ENCODE results near the gene ATP6V1F. TPM values are rescaled to one million over a fixed set of nuclear protein-coding genes. Genes with fewer than 3 reads are reported as not detected.

ATP6V1F gene
- total RNA-seq, 1 experiment from 2014 or later = 149 TPM

- DNase-seq (ENCODE audit: low read depth, low spot score) (no peak), ATAC-seq (no peak)
- H3K27me3 ChIP-seq (ENCODE audit: insufficient read depth, low read length) = no peaks in the 10 kb centered on the region
- CTCF ChIA-PET = no interaction called here
- no peaks in the 10 kb centered on the region for H4K20me1 ChIP-seq (ENCODE audit: insufficient read depth)
- H3K9ac ChIP-seq (ENCODE audit: low read length) = no peak overlapping the region
- peaks cover 18% of the 10 kb centered on the region; the same call in 1 of the 2 replicates for H3K79me2 ChIP-seq (ENCODE audit: insufficient read depth, low read length)
- no peak overlapping the region for H3K27ac ChIP-seq (ENCODE audit: low read depth, low read length)
- POLR2A ChIA-PET = no interaction called here
- H3K4me2 ChIP-seq (ENCODE audit: low read length) = no peak overlapping the region
- TF ChIP-seq RAD21 (IDR thresholded peaks at IDR 0.05; ENCODE audit: low read depth) = no peak
- TF ChIP-seq POLR2A (IDR thresholded peaks at IDR 0.05; ENCODE audit: borderline replicate concordance, extremely low read depth, insufficient read depth, insufficient read length) = no peak
- no peak for TF ChIP-seq ZFX (IDR thresholded peaks at IDR 0.05)
- TF ChIP-seq, protein P1, sequence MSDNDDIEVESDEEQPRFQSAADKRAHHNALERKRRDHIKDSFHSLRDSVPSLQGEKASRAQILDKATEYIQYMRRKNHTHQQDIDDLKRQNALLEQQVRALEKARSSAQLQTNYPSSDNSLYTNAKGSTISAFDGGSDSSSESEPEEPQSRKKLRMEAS (IDR thresholded peaks at IDR 0.05) = no peak
- no peak for TF ChIP-seq TCF7L2 (IDR thresholded peaks at IDR 0.05; ENCODE audit: borderline replicate concordance, extremely low read depth, insufficient read depth, insufficient read length)
- no peak for TF ChIP-seq SP1 (IDR thresholded peaks at IDR 0.05; ENCODE audit: low read depth)
- no peak for TF ChIP-seq CBX3 (IDR thresholded peaks at IDR 0.05; ENCODE audit: low read depth)
- no peak for TF ChIP-seq EGR1 (IDR thresholded peaks at IDR 0.05; ENCODE audit: low read depth)
- TF ChIP-seq POLR2AphosphoS5 (IDR thresholded peaks at IDR 0.05; ENCODE audit: low read depth, low read length) = no peak
- TF ChIP-seq ZNF274 (IDR thresholded peaks at IDR 0.05; ENCODE audit: low read depth, low read length) = no peak
- TF ChIP-seq CEBPB (IDR thresholded peaks at IDR 0.05; ENCODE audit: low read depth) = no peak
- no peak for TF ChIP-seq SIN3A (IDR thresholded peaks at IDR 0.05; ENCODE audit: low read depth)
- TF ChIP-seq, protein P2, sequence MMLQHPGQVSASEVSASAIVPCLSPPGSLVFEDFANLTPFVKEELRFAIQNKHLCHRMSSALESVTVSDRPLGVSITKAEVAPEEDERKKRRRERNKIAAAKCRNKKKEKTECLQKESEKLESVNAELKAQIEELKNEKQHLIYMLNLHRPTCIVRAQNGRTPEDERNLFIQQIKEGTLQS (IDR thresholded peaks at IDR 0.05) = no peak
- TF ChIP-seq JUND (IDR thresholded peaks at IDR 0.05) = no peak
- no peak overlapping the region for H3K4me3 ChIP-seq (replicated peaks in 1 of 2; ENCODE audit: low read depth in 1 of 2, low read length in 2 of 2)
- peaks cover 11 to 47% of the 10 kb centered on the region in 2 experiments for H3K4me1 ChIP-seq (ENCODE audit: control insufficient read depth in 1 of 2, insufficient read depth in 2 of 2, low read length in 2 of 2)
- BruUV-seq (replicated peaks) = no TSS peak
- RAD21 ChIA-PET (ENCODE audit: low non-redundant PET in 1 of 2, low total read pairs in 2 of 2, uncharacterized antibody in 2 of 2, unreplicated experiment in 2 of 2) = no interaction called here
- H3K36me3 ChIP-seq (ENCODE audit: control insufficient read depth in 1 of 2, insufficient read depth in 2 of 2, low read length in 2 of 2) = peaks cover 0 to 8% of the 10 kb centered on the region in 2 experiments; a peak in 1 of 4 replicates
- no peaks in the 10 kb centered on the region for H3K9me3 ChIP-seq (ENCODE audit: control insufficient read depth in 1 of 2, insufficient read depth in 1 of 2, low read depth in 1 of 2, low read length in 2 of 2)
- H3K9me2 ChIP-seq (ENCODE audit: insufficient read depth) = no peaks in the 10 kb centered on the region
- H2AFZ ChIP-seq (ENCODE audit: low read depth, low read length, poor library complexity, severe bottlenecking) = no peak overlapping the region
- intact Hi-C loops (cut with micrococcal nuclease) = no loop called here
Measured at GRCh38 chr7:128833946-128834325, 28.7 kb upstream of the ATP6V1F start.
